MM.1S (cell line): ENCODE measurements around the gene ARMC8.

ENCODE experiments used
- DNase-seq: peaks from one replicate; pipeline ENCODE4 v3.0.0-alpha.2; 2015
- H2AFZ ChIP-seq: fragments of 300-600 bp; sonication (generic); 2 replicates; pipeline ENCODE4 v1.6.0; 2016; ENCODE audit warnings: antibody characterized with exemption, low read length
- H3F3A ChIP-seq: fragments of 300-600 bp; sonication (generic); 2 replicates; pipeline ENCODE4 v1.6.1; 2016; ENCODE audit warnings: mild to moderate bottlenecking, antibody characterized with exemption, low read length, moderate library complexity, mixed read lengths; ENCODE audit not compliant: insufficient read depth
- H3K27ac ChIP-seq: fragments of 300-600 bp; sonication (generic); 2 replicates; pipeline ENCODE4 v1.5.1; 2016; ENCODE audit warnings: mild to moderate bottlenecking, low read length
- H3K27me3 ChIP-seq: fragments of 300-600 bp; sonication (generic); replicated peaks from 2 replicates; pipeline ENCODE4 v1.6.0; 2016; ENCODE audit warnings: low read length; ENCODE audit not compliant: insufficient read depth
- H3K36me3 ChIP-seq: fragments of 300-600 bp; sonication (generic); replicated peaks from 2 replicates; pipeline ENCODE4 v1.6.1; 2016; ENCODE audit warnings: mild to moderate bottlenecking, low read length, mixed read lengths; ENCODE audit not compliant: insufficient read depth
- H3K4me1 ChIP-seq: fragments of 300-600 bp; sonication (generic); 2 replicates; pipeline ENCODE4 v1.6.1; 2016; ENCODE audit warnings: low read length, mixed read lengths
- H3K4me2 ChIP-seq: fragments of 300-600 bp; sonication (generic); 2 replicates; pipeline ENCODE4 v1.6.0; 2016; ENCODE audit warnings: low read depth, low read length
- H3K4me3 ChIP-seq: fragments of 300-600 bp; sonication (generic); 2 replicates; pipeline ENCODE4 v1.5.1; 2016; ENCODE audit warnings: low read length, mixed read lengths
- H3K79me2 ChIP-seq: fragments of 300-600 bp; sonication (generic); 2 replicates; pipeline ENCODE4 v1.6.1; 2016; ENCODE audit warnings: mixed run types, low read length, mixed read lengths
- H3K9ac ChIP-seq: fragments of 300-600 bp; sonication (generic); 2 replicates; pipeline ENCODE4 v1.6.1; 2016; ENCODE audit warnings: low read length, mixed read lengths
- H3K9me2 ChIP-seq: fragments of 300-600 bp; sonication (generic); replicated peaks from 2 replicates; pipeline ENCODE4 v1.6.1; 2016; ENCODE audit warnings: mild to moderate bottlenecking, low read length, mixed read lengths; ENCODE audit not compliant: insufficient read depth
- H3K9me3 ChIP-seq: fragments of 300-600 bp; sonication (generic); replicated peaks from 2 replicates; pipeline ENCODE4 v1.6.1; 2016; ENCODE audit warnings: mild to moderate bottlenecking, low read length, mixed read lengths; ENCODE audit not compliant: insufficient read depth
- H4K20me1 ChIP-seq: fragments of 300-600 bp; sonication (generic); 2 replicates; pipeline ENCODE4 v1.6.1; 2016; ENCODE audit warnings: mild to moderate bottlenecking, low read length, moderate library complexity, mixed read lengths; ENCODE audit not compliant: insufficient read depth
- EZH2 ChIP-seq: fragments of 300-600 bp; sonication (generic); optimal IDR thresholded peaks from 2 replicates; pipeline ENCODE3; 2017; ENCODE audit warnings: low read depth, mild to moderate bottlenecking, antibody characterized with exemption, low read length, mixed read lengths
- EZH2phosphoT487 ChIP-seq: fragments of 300-600 bp; sonication (generic); IDR thresholded peaks from 2 replicates; pipeline ENCODE4 v1.6.1; 2018; ENCODE audit warnings: antibody characterized with exemption, low read length
- TF ChIP-seq, protein P1 (sequence below): fragments of 300-600 bp; sonication (generic); IDR thresholded peaks from 2 replicates; pipeline ENCODE4 v1.5.1; 2016; ENCODE audit warnings: antibody characterized with exemption, low read length, mixed read lengths

ARMC8 gene

GRCh38 chr3:138202945-138203701 is 16.0 kb downstream of the ARMC8 start:
- Histone ChIP-seq H3K27me3 (no peaks in the 10 kb centered on the region), H2AFZ (no peak overlapping the region), H3K79me2 (peaks cover 92% of the 10 kb centered on the region), H3F3A (peaks cover 13% of the 10 kb centered on the region; the same call in 1 of the 2 replicates), H3K9me2 (no peaks in the 10 kb centered on the region), H3K4me3 (no peak overlapping the region), H3K4me2 (no peak overlapping the region), H3K9ac (no peak overlapping the region), H3K27ac (no peak overlapping the region), H3K9me3 (no peaks in the 10 kb centered on the region), H4K20me1 (peaks cover 12% of the 10 kb centered on the region), H3K4me1 (peaks cover 17% of the 10 kb centered on the region), H3K36me3 (no peaks in the 10 kb centered on the region)
- TF ChIP-seq EZH2phosphoT487 = no peak
- TF ChIP-seq, protein P1, sequence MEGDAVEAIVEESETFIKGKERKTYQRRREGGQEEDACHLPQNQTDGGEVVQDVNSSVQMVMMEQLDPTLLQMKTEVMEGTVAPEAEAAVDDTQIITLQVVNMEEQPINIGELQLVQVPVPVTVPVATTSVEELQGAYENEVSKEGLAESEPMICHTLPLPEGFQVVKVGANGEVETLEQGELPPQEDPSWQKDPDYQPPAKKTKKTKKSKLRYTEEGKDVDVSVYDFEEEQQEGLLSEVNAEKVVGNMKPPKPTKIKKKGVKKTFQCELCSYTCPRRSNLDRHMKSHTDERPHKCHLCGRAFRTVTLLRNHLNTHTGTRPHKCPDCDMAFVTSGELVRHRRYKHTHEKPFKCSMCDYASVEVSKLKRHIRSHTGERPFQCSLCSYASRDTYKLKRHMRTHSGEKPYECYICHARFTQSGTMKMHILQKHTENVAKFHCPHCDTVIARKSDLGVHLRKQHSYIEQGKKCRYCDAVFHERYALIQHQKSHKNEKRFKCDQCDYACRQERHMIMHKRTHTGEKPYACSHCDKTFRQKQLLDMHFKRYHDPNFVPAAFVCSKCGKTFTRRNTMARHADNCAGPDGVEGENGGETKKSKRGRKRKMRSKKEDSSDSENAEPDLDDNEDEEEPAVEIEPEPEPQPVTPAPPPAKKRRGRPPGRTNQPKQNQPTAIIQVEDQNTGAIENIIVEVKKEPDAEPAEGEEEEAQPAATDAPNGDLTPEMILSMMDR = no peak
- no peak for TF ChIP-seq EZH2
- DNase-seq = no peak

DNA sequence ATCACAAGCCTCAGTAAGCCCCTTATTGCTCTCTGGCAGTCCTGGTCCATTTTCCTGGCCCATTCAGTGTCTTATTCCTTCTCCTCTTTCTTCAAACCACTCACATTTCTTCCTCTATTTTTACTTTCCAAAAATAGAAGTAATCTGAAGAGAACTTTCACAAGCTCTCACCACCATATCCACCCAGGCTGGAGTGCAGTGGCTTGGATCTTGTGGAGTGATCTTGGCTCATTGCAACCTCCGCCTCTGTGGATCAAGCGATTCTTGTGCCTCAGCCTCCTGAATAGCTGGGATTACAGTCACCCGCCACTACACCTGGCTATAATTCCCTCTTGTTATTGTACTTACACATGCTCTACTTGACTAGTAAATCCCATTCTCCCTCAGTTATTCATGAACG is 16.8 kb downstream of the ARMC8 start:
- H3F3A ChIP-seq = peaks cover 13% of the 10 kb centered on the region; the same call in 1 of the 2 replicates
- H3K79me2 ChIP-seq = peaks cover 93% of the 10 kb centered on the region
- no peak for TF ChIP-seq EZH2phosphoT487
- TF ChIP-seq, protein P1 = no peak
- TF ChIP-seq EZH2 = no peak
- H3K4me1 ChIP-seq = peaks cover 16% of the 10 kb centered on the region
- no peak overlapping the region for H2AFZ ChIP-seq
- no peak overlapping the region for H3K4me2 ChIP-seq
- peaks cover 12% of the 10 kb centered on the region for H4K20me1 ChIP-seq
- H3K9me2 ChIP-seq = no peaks in the 10 kb centered on the region
- H3K27ac ChIP-seq = no peak overlapping the region
- H3K4me3 ChIP-seq = no peak overlapping the region
- no peaks in the 10 kb centered on the region for H3K9me3 ChIP-seq
- no peaks in the 10 kb centered on the region for H3K27me3 ChIP-seq
- no peaks in the 10 kb centered on the region for H3K36me3 ChIP-seq
- H3K9ac ChIP-seq = no peak overlapping the region
- no peak for DNase-seq

GRCh38 chr3:138205527-138205926 is 18.4 kb downstream of the ARMC8 start:
- Histone ChIP-seq H3K4me2 (no peak overlapping the region), H3K79me2 (peaks cover 93% of the 10 kb centered on the region), H3K4me3 (no peak overlapping the region), H3F3A (no peaks in the 10 kb centered on the region), H4K20me1 (peaks cover 5% of the 10 kb centered on the region), H3K27me3 (no peaks in the 10 kb centered on the region), H2AFZ (no peak overlapping the region), H3K36me3 (no peaks in the 10 kb centered on the region), H3K27ac (no peak overlapping the region), H3K9me2 (no peaks in the 10 kb centered on the region), H3K4me1 (peaks cover under 1% of the 10 kb centered on the region), H3K9me3 (no peaks in the 10 kb centered on the region), H3K9ac (no peak overlapping the region)
- TF ChIP-seq, protein P1 = no peak
- TF ChIP-seq EZH2phosphoT487 = no peak
- TF ChIP-seq EZH2 = no peak
- DNase-seq = no peak
